Hematopoietic multipotent progenitor cell treated with erythropoietin and hydrocortisone succinate and interleukin-3 and kit ligand, for 15 days (in vitro differentiated cells): Measurements from ENCODE around the gene DNAH9.

Source experiments
- DNase-seq: peaks from one replicate; pipeline ENCODE4 v3.0.0-alpha.2; 2015; ENCODE audit warnings: low spot score

DNAH9 gene

DNA sequence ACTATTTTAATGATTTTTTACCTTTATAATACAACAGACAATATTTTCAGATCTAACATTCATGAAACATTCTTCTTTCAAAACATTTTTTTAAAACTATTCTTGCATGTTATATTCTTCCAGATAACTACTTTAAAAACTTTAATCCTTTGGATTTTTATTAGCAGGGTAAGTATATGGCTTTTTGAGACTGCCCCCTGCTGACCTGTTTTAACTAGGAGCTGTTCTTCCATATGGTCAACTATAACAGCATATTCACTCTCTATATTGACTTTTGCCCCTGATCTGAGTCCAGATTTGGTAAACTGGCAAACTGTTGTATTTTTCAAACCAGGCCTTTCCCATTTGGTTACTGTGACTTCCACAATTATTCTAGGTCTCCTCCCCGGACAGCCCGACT, 382.5 kb downstream of the DNAH9 start:
- DNase-seq, result no peak

DNA sequence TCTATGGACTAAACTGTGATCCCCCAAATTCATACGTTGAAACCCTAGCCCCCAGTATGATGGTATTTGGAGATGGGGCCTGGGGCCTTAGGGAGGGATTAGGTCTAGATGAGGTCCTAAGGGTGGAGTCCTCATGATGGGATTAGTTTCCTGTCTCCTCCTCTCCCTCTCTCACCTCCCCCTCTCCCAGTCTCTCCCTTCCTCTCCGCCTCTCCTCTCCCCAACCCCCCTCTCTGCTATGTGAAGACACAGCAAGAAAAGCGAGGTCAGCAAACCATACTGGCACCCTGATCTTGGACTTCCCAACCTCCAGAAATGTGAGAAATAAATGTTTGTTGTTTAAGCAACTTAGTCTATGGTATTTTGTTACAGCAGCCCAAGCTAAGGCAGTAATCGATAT, 383.6 kb downstream of the DNAH9 start:
- DNase-seq, result no peak

DNA sequence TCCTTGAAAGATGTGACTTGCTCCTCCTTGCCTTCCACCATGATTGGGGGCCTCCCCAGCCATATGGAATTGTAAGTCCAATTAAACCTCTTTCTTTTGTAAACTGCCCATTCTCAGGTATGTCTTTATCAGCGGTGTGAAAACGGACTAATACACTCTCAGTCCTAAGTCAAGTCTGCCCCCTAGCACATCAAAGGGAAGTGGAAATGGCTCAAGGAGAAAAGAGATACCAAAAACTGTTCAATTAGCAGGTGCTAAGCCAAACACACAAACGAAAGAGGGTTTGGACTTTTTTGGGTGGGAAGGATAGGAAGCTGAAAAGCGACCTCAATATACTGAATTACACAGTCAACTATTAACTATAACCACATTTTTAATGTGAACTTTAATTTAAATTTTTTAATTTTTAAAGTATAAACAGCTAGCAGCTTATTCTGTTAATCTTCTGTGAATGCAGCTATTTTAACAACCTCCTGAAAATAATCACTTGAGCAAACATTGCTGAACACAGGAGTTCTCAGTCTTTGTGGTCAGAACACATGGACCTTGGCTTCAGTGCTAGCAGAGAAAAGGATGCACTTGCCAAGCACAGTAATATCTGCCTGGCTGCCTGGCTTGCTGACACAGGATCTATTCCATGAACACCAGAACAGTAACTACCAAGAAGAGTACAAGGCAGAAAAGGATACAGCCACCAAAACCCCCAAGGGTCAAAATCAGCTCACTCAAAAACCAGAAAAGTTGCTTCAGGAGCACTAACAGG, 388.1 kb downstream of the DNAH9 start:
- DNase-seq, result no peak

DNA sequence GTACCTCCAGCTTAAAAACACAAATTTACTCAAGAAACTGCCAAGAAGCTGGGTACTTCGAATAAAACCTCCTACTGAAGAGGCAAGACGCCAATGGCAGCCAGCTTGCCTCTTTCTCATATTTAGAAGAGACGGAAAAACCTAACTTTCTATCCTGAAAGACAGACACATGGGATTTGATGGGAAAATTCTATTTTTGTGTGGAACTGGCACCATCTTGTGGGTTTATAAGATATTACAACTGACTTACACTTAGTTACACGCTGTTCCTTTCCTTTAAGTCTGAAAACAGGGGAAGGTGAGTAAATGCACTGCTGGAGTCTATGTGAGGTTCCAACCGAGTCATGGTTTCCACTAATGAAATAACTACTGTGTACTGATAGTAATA, 388.7 kb downstream of the DNAH9 start:
- peak; percentile 34 for DNase-seq

DNA sequence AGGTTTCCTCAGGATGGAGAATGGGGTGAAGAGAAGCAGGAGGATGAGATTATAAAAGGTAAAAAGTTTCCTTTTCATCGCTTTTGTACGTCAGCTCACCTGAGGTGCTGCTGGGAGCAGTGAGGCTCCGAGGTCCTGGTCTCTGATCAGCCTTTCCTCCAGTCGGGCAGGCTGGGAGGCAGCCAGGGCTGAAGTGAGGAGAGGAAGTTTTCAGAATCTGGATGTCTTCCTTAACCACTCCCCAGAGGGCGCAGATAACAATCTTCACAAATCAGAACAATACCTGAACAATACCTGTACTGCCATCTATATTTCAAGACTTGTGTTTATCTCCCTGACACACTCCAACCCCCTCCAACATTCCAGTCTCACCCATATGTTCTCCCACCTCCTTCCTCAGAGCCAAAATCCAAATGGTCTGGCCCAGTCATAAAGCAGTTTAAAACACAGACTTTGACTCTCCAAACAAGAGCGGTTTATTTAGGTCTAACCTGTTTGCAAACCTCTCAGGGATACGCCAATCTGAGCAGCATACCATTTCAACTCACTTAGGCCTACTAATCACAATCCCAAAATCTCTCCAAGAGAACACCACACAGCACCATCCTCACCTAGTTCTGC, 392.2 kb downstream of the DNAH9 start:
- no peak for DNase-seq

DNA sequence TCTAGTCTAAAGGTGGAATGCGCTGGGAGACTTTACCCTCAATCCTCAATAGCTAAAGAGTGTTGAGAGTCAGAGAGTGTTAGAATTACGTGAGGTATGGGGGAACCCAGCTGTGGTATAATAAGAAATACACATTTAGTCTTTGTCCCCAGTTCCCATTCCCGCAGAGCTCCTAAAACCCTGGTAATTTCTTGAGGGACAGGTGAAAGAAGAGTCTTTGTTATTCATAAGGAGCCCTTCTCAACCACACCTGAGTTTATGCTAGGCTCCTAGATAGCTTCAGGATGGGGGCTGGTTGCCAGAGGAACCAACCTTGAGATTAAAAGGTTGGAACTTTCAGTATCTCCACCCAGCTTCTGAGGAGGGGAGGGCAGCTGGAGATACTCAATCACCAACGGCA, 393.2 kb downstream of the DNAH9 start:
- no peak for DNase-seq

DNA sequence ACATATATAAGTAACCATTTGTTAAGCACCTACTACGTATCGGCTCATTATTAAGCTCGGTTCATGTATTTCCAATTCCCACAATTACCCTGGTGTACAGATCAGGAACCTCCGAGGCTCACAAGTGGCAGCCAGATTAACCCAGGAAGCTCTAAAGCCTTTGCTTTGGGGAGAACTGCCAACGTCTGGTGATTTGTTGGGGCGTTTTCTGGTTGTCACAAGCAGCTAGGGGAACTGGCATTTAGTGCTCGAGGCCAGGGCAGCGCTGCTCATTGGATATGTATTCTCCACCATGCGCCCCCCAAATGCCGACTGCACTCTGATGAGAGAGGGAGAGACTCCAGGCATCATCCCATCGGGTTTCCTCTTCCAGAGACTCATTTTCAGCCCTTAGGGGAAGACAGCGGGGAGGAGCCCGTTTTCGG, 398.5 kb downstream of the DNAH9 start:
- DNase-seq, result peak; percentile 53

DNA sequence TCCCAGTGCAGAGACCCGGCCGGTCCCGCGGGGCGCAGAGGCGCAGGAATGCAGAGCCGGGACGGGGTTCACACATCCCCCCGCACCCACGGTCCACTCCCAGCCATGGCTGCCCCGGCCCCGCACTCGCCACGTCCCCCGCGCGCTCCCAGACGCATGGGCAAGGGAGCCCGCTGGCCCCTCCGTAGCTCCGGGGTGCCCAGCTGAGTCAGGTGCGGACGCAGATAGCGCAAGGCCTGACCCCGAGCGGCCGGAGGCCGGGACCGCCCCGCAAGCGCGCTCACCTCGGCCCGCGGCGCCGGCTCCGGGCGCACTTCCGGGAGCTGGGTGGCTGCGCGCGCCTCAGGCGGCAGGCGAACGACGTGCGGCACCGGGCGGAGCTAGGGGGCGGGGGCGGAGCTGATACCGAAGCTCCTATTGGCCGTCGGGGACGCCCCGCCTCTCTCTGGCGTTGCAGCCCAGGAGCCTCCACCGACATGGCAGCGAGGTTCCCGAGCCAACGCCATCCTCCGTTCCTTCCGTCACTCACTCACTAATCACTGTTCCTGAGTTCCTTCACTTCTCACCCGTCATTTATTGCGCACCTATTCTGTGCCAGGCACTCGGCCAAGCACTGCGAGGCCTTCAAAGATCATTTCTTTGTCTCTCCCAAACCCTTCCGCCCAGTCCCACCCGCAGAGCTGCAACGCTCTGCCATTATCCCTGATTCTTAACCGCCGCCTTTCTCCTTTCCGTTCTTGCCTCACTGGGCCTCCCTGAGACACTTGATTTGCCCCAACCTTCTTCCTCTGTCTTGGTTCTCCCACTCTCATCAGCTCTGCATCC, 399.1 kb downstream of the DNAH9 start, which contains the start of gene ZNF18:
Gene ZNF18, minus strand, starts transcription at position 329 of the 825 bp plus-strand sequence. CDS start 4,646 bp downstream, outside the sequence.
- DNase-seq, result peak; percentile 95

DNA sequence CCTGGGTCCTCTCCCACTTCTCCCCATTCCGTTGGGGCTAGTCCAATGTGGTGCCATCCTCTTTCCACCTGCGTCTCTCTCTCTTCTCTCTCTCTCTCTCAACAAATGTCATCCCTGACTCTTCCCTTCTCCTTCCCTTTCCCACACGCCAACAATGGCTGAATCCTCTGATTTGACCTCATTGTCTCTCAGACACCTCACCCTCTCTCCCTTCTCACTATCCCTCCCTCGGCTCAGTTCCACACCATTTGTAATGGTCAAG, 399.6 kb downstream of the DNAH9 start:
- DNase-seq, result no peak

DNA sequence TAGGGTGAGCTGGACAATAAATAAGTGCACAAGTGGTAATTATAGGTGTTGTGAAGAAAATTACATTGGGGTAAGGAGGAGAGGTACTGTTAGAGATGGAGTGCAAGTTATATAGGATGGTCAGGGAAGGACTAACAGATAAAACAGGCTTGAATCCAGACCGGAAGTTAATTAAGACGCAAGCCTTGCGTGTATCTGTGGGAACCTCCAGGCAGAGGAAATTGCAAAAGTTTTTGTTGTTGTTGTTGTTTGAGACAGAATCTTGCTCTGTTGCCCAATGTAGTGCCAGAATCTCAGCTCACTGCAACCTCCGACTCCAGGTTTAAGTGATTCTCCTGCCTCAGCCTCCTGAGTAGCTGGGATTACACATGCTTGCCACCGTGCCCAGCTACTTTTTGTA, 401.4 kb downstream of the DNAH9 start:
- DNase-seq, result no peak

DNA sequence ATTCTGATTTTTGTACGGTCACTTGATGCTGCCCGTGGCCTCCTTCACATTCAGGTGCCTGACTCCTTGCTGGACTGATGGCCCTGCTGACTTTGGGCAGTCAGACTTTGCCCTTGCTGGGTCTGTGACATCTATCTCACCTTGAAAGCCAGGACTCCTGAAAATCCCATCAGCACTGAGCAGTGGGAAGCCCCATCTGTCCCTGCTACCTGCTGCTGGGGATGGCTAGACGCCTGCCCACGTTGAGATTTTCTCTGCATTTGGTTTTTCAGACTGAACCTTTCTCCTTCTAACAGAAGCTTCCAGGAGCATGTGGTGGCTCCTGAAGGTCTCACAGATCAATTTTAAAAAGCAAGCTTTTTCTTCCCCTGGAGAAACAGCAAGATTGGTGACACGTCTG, 409.2 kb downstream of the DNAH9 start:
- DNase-seq, result no peak
